GM19455 (cell line): ENCODE measurements around the gene FBXL20.

Source experiments
- ATAC-seq: cut with Tn5 transposase; IDR thresholded peaks from one replicate; pipeline ENCODE4 v1.9.1; 2021; ENCODE audit not compliant: unreplicated experiment

The FBXL20 gene

DNA sequence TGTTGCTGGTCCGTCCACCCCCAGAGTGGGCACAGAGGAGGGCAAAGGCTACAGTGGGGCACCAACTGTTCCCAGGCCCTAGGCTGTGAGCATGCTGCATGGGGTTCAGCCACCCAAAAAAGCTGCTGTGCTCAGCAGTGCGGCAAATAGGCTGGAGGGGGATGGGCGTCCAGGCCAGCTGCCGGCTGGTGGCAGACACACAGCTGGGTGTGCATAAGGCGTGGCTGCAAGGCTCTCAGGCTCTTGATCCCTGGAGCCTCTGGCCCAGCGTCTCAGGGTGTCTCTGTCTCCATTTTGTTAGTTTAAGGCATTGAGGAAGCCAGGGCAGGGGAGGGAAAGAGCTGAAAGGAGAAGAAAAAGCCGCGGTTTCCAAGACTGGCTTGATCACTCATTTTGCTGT lies 192.5 kb downstream of the FBXL20 start:
- ATAC-seq: no peak

DNA sequence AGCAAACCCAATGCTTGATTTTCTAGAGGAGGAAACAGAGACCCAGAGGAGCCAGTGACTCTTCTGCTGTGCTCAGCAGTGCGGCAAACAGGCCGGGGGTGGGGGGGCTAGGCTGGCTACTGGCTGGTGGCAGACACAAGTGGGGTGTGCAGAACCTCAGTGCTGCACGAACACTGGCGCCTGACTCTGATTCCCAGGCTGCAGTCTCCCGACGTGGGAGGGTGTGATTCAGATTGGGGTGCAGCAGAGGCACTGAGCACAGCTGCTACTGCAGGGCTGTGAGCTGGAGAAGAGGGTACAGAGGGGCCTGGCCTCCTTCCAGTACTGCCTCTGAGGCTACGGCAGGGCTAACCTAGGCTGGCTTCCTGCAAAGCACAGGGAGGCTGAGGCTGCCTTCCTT lies 193.3 kb downstream of the FBXL20 start:
- ATAC-seq: no peak

DNA sequence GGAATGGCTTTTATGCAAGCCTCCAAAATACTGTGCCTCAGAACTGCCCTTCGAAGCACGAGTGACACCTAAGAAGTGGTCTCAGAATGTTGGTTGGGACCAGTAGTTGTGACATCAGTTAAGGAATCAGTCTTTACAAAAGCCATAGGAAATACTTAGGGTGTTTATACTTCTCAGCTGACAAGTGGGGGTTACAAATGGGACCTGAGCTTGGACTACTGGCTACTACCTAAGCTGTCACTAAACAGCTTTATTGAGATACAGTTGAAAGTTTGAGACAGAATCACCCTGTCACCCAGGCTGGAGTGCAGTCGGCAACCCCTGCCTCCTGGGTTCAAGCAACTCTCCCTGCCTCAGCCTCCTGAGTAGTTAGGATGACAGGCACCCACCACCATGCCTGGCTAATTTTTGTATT lies 196.3 kb downstream of the FBXL20 start:
- no peak for ATAC-seq

DNA sequence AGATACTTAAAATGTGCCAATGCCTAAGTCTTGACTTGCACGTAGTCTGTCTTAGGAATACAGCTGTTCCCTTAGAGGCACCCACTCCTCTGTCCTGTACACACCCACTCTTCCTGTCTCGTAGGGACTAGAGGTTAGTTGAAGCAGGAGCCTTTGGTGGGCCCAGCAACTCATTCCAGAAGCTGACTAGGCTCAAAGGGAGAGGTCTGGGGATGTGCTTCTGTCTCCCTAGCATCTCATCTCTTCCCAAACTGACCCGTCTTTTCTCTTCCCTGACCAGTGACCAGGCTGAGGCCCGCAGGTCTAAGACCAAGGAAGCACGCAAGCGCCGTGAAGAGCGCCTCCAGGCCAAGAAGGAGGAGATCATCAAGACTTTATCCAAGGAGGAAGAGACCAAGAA lies 197.2 kb downstream of the FBXL20 start:
- no peak for ATAC-seq
